ENCODE results near the gene PKP3. TPM values are rescaled to one million over a fixed set of nuclear protein-coding genes. Genes with fewer than 3 reads are reported as not detected.

PKP3 gene
- total and polyA plus RNA-seq, 9 of the 15 experiments (the other 6 are each of a cell fraction or from before 2014, with no cell fraction given), result 0.11 to 110 (median 30.7) TPM

DNA sequence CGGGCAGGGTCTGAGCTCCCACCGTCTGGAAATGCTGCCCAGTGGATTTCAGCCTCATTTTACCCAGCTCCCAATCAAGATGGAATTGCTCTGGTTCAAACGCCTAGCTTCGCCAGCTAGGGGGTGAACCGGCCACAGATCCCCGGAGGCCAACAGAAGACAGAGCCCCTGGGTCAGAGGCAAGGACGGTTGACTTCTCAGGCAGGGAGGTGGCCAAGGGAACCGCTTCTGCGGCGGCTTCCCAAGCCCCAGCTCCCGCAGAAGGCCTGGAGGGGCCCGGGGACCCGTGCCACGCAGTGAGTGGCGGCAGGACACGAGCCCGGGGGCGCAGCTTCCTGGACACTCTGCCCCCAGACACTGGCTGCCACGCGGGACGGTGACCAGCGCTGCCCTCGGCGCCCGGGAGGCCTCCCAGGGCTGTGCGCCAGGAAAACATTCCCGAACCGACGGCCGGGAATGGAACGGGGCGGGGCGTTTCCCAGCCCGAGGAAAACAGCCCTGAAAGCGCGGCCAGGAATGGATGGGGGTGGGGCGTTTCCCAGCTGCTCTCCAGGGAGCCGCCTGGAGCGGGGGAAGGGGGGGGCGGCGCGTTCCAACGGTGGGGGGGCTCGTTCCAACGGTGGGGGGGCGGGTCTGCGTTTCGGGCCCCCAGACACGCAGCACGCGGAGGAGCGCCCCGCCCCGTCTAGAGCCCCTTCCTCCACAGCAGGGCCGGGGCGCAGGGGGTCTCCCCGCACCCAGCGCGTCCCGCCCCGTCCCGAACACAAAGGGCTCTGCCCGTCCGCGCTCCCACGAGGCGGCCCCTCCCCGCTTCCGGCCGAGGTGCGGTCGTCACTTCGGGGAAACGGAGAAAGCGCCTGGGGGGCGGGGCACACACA lies 38.2 kb upstream of the PKP3 start (continued):
- TF ChIP-seq, protein P1, sequence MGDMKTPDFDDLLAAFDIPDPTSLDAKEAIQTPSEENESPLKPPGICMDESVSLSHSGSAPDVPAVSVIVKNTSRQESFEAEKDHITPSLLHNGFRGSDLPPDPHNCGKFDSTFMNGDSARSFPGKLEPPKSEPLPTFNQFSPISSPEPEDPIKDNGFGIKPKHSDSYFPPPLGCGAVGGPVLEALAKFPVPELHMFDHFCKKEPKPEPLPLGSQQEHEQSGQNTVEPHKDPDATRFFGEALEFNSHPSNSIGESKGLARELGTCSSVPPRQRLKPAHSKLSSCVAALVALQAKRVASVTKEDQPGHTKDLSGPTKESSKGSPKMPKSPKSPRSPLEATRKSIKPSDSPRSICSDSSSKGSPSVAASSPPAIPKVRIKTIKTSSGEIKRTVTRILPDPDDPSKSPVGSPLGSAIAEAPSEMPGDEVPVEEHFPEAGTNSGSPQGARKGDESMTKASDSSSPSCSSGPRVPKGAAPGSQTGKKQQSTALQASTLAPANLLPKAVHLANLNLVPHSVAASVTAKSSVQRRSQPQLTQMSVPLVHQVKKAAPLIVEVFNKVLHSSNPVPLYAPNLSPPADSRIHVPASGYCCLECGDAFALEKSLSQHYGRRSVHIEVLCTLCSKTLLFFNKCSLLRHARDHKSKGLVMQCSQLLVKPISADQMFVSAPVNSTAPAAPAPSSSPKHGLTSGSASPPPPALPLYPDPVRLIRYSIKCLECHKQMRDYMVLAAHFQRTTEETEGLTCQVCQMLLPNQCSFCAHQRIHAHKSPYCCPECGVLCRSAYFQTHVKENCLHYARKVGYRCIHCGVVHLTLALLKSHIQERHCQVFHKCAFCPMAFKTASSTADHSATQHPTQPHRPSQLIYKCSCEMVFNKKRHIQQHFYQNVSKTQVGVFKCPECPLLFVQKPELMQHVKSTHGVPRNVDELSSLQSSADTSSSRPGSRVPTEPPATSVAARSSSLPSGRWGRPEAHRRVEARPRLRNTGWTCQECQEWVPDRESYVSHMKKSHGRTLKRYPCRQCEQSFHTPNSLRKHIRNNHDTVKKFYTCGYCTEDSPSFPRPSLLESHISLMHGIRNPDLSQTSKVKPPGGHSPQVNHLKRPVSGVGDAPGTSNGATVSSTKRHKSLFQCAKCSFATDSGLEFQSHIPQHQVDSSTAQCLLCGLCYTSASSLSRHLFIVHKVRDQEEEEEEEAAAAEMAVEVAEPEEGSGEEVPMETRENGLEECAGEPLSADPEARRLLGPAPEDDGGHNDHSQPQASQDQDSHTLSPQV (IDR thresholded peaks at IDR 0.05), result peak; percentile 99
- TF ChIP-seq, protein P2, sequence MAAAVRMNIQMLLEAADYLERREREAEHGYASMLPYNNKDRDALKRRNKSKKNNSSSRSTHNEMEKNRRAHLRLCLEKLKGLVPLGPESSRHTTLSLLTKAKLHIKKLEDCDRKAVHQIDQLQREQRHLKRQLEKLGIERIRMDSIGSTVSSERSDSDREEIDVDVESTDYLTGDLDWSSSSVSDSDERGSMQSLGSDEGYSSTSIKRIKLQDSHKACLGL (CRISPR knock-in tag; IDR thresholded peaks at IDR 0.05; ENCODE audit: borderline replicate concordance, poor library complexity, severe bottlenecking), result peak; percentile 3
- TF ChIP-seq ERF (CRISPR knock-in tag; IDR thresholded peaks at IDR 0.05) (peak; percentile 96; the same call in 1 of the 2 replicates), RB1 (IDR thresholded peaks at IDR 0.05; ENCODE audit: low read depth) (0 out of 2 replicates have a peak, but pooled peaks have one; percentile 6), ZNF699 (CRISPR knock-in tag; IDR thresholded peaks at IDR 0.05; ENCODE audit: insufficient replicate concordance) (no peak), MAFK (IDR thresholded peaks at IDR 0.05; ENCODE audit: low read length) (no peak), ZNF583 (CRISPR knock-in tag; IDR thresholded peaks at IDR 0.05) (peak; percentile 90), PURB (CRISPR knock-in tag; IDR thresholded peaks at IDR 0.05; ENCODE audit: low read depth) (no peak), NR1H2 (CRISPR knock-in tag; IDR thresholded peaks at IDR 0.05) (no peak)
- TF ChIP-seq, protein P3, sequence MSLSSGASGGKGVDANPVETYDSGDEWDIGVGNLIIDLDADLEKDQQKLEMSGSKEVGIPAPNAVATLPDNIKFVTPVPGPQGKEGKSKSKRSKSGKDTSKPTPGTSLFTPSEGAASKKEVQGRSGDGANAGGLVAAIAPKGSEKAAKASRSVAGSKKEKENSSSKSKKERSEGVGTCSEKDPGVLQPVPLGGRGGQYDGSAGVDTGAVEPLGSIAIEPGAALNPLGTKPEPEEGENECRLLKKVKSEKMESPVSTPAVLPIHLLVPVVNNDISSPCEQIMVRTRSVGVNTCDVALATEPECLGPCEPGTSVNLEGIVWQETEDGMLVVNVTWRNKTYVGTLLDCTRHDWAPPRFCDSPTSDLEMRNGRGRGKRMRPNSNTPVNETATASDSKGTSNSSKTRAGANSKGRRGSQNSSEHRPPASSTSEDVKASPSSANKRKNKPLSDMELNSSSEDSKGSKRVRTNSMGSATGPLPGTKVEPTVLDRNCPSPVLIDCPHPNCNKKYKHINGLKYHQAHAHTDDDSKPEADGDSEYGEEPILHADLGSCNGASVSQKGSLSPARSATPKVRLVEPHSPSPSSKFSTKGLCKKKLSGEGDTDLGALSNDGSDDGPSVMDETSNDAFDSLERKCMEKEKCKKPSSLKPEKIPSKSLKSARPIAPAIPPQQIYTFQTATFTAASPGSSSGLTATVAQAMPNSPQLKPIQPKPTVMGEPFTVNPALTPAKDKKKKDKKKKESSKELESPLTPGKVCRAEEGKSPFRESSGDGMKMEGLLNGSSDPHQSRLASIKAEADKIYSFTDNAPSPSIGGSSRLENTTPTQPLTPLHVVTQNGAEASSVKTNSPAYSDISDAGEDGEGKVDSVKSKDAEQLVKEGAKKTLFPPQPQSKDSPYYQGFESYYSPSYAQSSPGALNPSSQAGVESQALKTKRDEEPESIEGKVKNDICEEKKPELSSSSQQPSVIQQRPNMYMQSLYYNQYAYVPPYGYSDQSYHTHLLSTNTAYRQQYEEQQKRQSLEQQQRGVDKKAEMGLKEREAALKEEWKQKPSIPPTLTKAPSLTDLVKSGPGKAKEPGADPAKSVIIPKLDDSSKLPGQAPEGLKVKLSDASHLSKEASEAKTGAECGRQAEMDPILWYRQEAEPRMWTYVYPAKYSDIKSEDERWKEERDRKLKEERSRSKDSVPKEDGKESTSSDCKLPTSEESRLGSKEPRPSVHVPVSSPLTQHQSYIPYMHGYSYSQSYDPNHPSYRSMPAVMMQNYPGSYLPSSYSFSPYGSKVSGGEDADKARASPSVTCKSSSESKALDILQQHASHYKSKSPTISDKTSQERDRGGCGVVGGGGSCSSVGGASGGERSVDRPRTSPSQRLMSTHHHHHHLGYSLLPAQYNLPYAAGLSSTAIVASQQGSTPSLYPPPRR (CRISPR knock-in tag; IDR thresholded peaks at IDR 0.05; ENCODE audit: borderline replicate concordance), result no peak
- TF ChIP-seq, protein P4, sequence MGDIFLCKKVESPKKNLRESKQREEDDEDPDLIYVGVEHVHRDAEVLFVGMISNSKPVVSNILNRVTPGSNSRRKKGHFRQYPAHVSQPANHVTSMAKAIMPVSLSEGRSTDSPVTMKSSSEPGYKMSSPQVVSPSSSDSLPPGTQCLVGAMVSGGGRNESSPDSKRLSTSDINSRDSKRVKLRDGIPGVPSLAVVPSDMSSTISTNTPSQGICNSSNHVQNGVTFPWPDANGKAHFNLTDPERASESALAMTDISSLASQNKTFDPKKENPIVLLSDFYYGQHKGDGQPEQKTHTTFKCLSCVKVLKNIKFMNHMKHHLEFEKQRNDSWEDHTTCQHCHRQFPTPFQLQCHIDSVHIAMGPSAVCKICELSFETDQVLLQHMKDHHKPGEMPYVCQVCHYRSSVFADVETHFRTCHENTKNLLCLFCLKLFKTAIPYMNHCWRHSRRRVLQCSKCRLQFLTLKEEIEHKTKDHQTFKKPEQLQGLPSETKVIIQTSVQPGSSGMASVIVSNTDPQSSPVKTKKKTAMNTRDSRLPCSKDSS (IDR thresholded peaks at IDR 0.05; ENCODE audit: low read depth, partially characterized antibody), result no peak
- TF ChIP-seq, protein P5, sequence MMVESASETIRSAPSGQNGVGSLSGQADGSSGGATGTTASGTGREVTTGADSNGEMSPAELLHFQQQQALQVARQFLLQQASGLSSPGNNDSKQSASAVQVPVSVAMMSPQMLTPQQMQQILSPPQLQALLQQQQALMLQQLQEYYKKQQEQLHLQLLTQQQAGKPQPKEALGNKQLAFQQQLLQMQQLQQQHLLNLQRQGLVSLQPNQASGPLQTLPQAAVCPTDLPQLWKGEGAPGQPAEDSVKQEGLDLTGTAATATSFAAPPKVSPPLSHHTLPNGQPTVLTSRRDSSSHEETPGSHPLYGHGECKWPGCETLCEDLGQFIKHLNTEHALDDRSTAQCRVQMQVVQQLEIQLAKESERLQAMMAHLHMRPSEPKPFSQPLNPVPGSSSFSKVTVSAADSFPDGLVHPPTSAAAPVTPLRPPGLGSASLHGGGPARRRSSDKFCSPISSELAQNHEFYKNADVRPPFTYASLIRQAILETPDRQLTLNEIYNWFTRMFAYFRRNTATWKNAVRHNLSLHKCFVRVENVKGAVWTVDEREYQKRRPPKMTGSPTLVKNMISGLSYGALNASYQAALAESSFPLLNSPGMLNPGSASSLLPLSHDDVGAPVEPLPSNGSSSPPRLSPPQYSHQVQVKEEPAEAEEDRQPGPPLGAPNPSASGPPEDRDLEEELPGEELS (CRISPR knock-in tag; IDR thresholded peaks at IDR 0.05; ENCODE audit: borderline replicate concordance), result no peak

All from K562 (cell line).